Type B pancreatic cell (in vitro differentiated cells): ENCODE data around the gene WIZ. TPM values are rescaled to one million over a fixed set of nuclear protein-coding genes. Genes with fewer than 3 reads are reported as not detected.
"Not testable (repeated sequence)": the region's sequence is repeated elsewhere in the genome, so short reads cannot be mapped to it uniquely, and the experiment has no call there.

ENCODE experiments used
- DNase-seq: peaks from one replicate; pipeline ENCODE4 v3.0.0; 2021; ENCODE audit warnings: mixed read lengths; ENCODE audit not compliant: unreplicated experiment; ENCODE audit errors: extremely low spot score
- H3K27ac Mint-ChIP-seq: 2 replicates; pipeline ENCODE4 v1.8.0; 2021; ENCODE audit warnings: mild to moderate bottlenecking, mixed read lengths
- H3K27me3 Mint-ChIP-seq: 2 replicates; pipeline ENCODE4 v1.8.0; 2021; ENCODE audit warnings: mixed read lengths
- H3K36me3 Mint-ChIP-seq: 2 replicates; pipeline ENCODE4 v1.8.0; 2021; ENCODE audit warnings: mixed read lengths
- H3K4me1 Mint-ChIP-seq: one replicate; pipeline ENCODE4 v1.8.0; 2021; ENCODE audit warnings: mixed read lengths; ENCODE audit not compliant: unreplicated experiment
- H3K4me3 Mint-ChIP-seq: 2 replicates; pipeline ENCODE4 v1.8.0; 2021; ENCODE audit warnings: mild to moderate bottlenecking, mixed read lengths
- H3K9me3 Mint-ChIP-seq: 2 replicates; pipeline ENCODE4 v1.8.0; 2021; ENCODE audit warnings: mixed read lengths
- total RNA-seq: library from RNA; stranded (reverse); gene quantifications from 2 replicates; pipeline ENCODE4 v1.2.1, GENCODE V29; 2021; ENCODE audit warnings: low replicate concordance
- TF ChIP-seq, protein P1 (sequence below): fragments of 200-600 bp; sonication (generic); conservative IDR thresholded peaks from 2 replicates; pipeline ENCODE4 v1.5.0; 2021; ENCODE audit warnings: antibody characterized with exemption, mild to moderate bottlenecking

The WIZ gene
- total RNA-seq, 1 donor from 2014 or later: 45.8 TPM

GRCh38 chr19:15487038-15487437, 37.3 kb upstream of the WIZ start:
- H3K27me3 Mint-ChIP-seq: no peaks in the 10 kb centered on the region
- no peak for DNase-seq
- TF ChIP-seq, protein P1, sequence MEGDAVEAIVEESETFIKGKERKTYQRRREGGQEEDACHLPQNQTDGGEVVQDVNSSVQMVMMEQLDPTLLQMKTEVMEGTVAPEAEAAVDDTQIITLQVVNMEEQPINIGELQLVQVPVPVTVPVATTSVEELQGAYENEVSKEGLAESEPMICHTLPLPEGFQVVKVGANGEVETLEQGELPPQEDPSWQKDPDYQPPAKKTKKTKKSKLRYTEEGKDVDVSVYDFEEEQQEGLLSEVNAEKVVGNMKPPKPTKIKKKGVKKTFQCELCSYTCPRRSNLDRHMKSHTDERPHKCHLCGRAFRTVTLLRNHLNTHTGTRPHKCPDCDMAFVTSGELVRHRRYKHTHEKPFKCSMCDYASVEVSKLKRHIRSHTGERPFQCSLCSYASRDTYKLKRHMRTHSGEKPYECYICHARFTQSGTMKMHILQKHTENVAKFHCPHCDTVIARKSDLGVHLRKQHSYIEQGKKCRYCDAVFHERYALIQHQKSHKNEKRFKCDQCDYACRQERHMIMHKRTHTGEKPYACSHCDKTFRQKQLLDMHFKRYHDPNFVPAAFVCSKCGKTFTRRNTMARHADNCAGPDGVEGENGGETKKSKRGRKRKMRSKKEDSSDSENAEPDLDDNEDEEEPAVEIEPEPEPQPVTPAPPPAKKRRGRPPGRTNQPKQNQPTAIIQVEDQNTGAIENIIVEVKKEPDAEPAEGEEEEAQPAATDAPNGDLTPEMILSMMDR: no peak
- H3K9me3 Mint-ChIP-seq: peaks cover 3% of the 10 kb centered on the region
- H3K27ac Mint-ChIP-seq: no peak overlapping the region
- H3K4me1 Mint-ChIP-seq: no peaks in the 10 kb centered on the region
- no peak overlapping the region for H3K4me3 Mint-ChIP-seq
- H3K36me3 Mint-ChIP-seq: no peaks in the 10 kb centered on the region

- H3K4me1 Mint-ChIP-seq, H3K36me3 Mint-ChIP-seq, DNase-seq, H3K4me3 Mint-ChIP-seq, H3K27me3 Mint-ChIP-seq, H3K9me3 Mint-ChIP-seq, H3K27ac Mint-ChIP-seq: not testable (repeated sequence)
Measured at GRCh38 chr19:15485768-15486167, 36.0 kb upstream of the WIZ start.

GRCh38 chr19:15480996-15481395, 31.2 kb upstream of the WIZ start:
- not testable (repeated sequence) for H3K4me3 Mint-ChIP-seq, DNase-seq, H3K4me1 Mint-ChIP-seq, H3K27ac Mint-ChIP-seq, H3K9me3 Mint-ChIP-seq, H3K27me3 Mint-ChIP-seq, H3K36me3 Mint-ChIP-seq

DNA sequence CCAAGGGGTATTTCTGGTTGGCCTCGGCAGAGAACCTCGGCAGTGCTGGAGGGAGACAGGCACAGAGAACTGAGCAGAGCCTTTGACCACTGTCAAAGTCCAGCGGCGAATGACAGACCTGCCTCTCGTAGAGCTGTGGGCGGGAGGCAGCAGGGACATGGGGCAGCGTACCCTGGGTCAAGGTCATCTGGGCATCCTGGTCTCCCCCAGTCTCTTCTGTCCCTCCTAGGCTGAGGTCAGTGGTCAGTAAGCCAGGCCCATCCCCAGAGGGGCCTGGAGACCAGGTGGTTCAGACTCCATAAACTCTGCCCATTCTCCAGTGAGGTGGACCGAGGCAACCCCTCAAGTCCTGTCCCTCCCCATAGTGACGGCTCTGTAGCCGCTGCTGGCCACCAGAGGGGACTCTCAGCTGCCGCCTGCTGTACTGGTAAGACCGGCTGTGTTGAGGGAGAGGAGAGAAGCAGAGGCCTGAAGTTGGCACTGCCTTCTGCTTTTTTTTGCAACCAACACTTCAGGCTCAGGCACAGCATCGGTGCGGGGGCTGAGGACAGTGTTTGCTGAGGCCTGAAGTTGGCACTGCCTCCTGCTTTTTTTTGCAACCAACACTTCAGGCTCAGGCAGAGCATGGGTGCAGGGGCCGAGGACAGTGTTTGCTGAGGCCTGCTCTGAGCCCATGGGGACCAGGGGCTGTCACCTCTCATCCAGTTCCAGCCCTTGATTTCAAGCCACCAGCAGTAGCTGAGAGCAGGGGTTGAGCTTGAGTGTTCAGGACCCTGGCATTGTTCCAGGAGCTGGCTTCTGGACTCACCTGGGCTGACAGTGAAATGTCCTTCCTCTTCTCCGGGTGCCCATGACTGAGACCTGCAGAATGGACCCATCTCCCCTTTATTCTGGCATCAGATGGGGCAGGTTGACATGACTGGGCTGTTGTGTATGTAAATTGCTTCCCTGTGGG, 29.9 kb upstream of the WIZ start, which contains the start of gene PGLYRP2:
Gene PGLYRP2 (minus strand): TSS at position 111 of the 955 bp plus-strand sequence. CDS start 130 bp downstream, outside the sequence.
- no peaks in the 10 kb centered on the region for H3K36me3 Mint-ChIP-seq

DNA sequence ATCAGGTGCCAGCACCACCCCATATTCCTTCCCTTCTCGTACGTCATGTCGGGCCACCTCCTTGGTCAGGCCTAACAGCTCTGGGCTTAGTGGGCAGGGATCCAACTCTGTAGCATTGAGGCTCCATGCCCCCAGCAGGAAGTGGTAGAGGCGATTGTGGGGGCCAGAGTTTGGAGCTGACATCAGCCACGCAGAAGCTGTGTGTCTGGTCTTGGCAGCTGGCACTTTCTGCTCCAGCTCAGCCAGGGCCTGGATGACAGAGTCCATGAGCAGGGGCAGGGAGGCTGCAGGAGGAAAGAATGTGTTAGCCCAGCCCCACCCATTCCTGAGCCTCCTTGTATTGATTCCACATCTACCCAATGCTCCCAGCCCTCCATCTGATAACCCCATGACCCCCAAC, 26.6 kb upstream of the WIZ start:
- TF ChIP-seq, protein P1: no peak
- Mint-ChIP-seq H3K27ac (no peak overlapping the region), H3K4me1 (no peaks in the 10 kb centered on the region), H3K9me3 (no peaks in the 10 kb centered on the region), H3K36me3 (no peaks in the 10 kb centered on the region), H3K27me3 (peaks cover 11% of the 10 kb centered on the region), H3K4me3 (no peak overlapping the region)
- DNase-seq: no peak

More for the DNA sequence above, 29.9 kb upstream of the WIZ start, which contains the start of gene PGLYRP2:
- peaks cover 5% of the 10 kb centered on the region for H3K9me3 Mint-ChIP-seq
- no peaks in the 10 kb centered on the region for H3K4me1 Mint-ChIP-seq
- H3K27me3 Mint-ChIP-seq: peaks cover 3% of the 10 kb centered on the region
- no peak within 1 kb of the TSS for H3K4me3 Mint-ChIP-seq
- TF ChIP-seq, protein P1: no peak
- no peak for DNase-seq
- H3K27ac Mint-ChIP-seq: no peak within 1 kb of the TSS

- H3K27me3 Mint-ChIP-seq: peaks cover 14% of the 10 kb centered on the region
- no peak overlapping the region for H3K4me3 Mint-ChIP-seq
- H3K4me1 Mint-ChIP-seq: no peaks in the 10 kb centered on the region
- H3K9me3 Mint-ChIP-seq: no peaks in the 10 kb centered on the region
- no peaks in the 10 kb centered on the region for H3K36me3 Mint-ChIP-seq
- DNase-seq: no peak
- no peak overlapping the region for H3K27ac Mint-ChIP-seq
- TF ChIP-seq, protein P1: no peak
Measured at GRCh38 chr19:15475611-15476010, 25.9 kb upstream of the WIZ start.
